HepG2 (cell line): Measurements from ENCODE around the gene ANKRD31. TPM values are rescaled to one million over a fixed set of nuclear protein-coding genes. Genes with fewer than 3 reads are reported as not detected.

ENCODE experiments used
- ATAC-seq: fragments of 200-7000 bp; cut with Tn5 transposase; 3 replicates; pipeline ENCODE4 v1.9.1; 2020; ENCODE audit warnings: mild to moderate bottlenecking, moderate library complexity
- BruUV-seq: library from RNA; stranded (reverse); fragments of 400-500 nt; replicated peaks from 2 replicates; lab custom pipeline; 2021; lab: Mats Ljungman, UMichigan
- CTCF ChIA-PET: fragments of 300-600 bp; formaldehyde crosslinking; extraction: SDS; loops from one replicate; lab custom pipeline; 2021; ENCODE audit warnings: low total read pairs, inconsistent platforms, low intra/inter-chr PET ratio; lab: Yijun Ruan, JAX
- POLR2A ChIA-PET: fragments of 350-600 bp; sonication (Branson Sonifier 250); formaldehyde crosslinking; loops from one replicate; lab custom pipeline; 2020; ENCODE audit warnings: antibody characterized with exemption, inconsistent platforms; lab: Yijun Ruan, JAX
- DNase-seq: peaks from one replicate; pipeline ENCODE4 v3.0.0-alpha.2; 2015; ENCODE audit warnings: low spot score
- FAIRE-seq: peaks from 3 replicates; lab custom pipeline; 2011; peaks lifted over from hg19 to GRCh38; lab: Jason Lieb, UNC
- H2AFZ ChIP-seq: one replicate; pipeline ENCODE4 v1.6.1; 2011; ENCODE audit warnings: low read length, inconsistent platforms
- H3K27ac ChIP-seq: fragments of 300-600 bp; 3 replicates; pipeline ENCODE4 v1.8.0; 2011; ENCODE audit warnings: mixed run types, mild to moderate bottlenecking, mixed read lengths, low read length, inconsistent platforms; ENCODE audit not compliant: insufficient read depth; ENCODE audit errors: extremely low read length
- H3K27me3 ChIP-seq, 2 experiments: fragments of 200-600 bp in 1 of 2; 2 replicates in 1 of 2; 3 replicates in 1 of 2; pipeline versions ENCODE4 v1.6.0 to v1.8.0; 2011; ENCODE audit warnings: low read length in 2 of 2, mild to moderate bottlenecking in 2 of 2, moderate library complexity in 2 of 2, inconsistent platforms in 1 of 2; ENCODE audit not compliant: insufficient read depth in 2 of 2, control insufficient read depth in 1 of 2
- H3K36me3 ChIP-seq, 2 experiments: fragments of 200-600 bp in 1 of 2; replicated peaks in 1 of 2; 2 replicates in 1 of 2; 3 replicates in 1 of 2; pipeline versions ENCODE4 v1.5.1 to v1.8.0; 2011; ENCODE audit warnings: low read length in 2 of 2, inconsistent platforms in 1 of 2; ENCODE audit not compliant: insufficient read depth in 2 of 2, control insufficient read depth in 1 of 2
- H3K4me1 ChIP-seq: 2 replicates; pipeline ENCODE4 v1.5.1; 2012; ENCODE audit warnings: low read length, inconsistent platforms; ENCODE audit not compliant: insufficient read depth
- H3K4me2 ChIP-seq: 2 replicates; pipeline ENCODE4 v1.6.0; 2011; ENCODE audit warnings: low read depth, low read length, inconsistent platforms
- H3K4me3 ChIP-seq, 3 experiments: fragments of 200-600 bp in 1 of 3; sonication (generic), shearing (Covaris generic) in 1 of 3; replicated peaks in 1 of 3; 2 replicates each; pipeline ENCODE4 v1.5.1; 2011 to 2016; ENCODE audit warnings: low read length in 3 of 3, inconsistent platforms in 2 of 3, low read depth in 2 of 3, mild to moderate bottlenecking in 2 of 3, control low read depth in 1 of 3, mixed read lengths in 1 of 3; ENCODE audit not compliant: insufficient read depth in 1 of 3
- H3K79me2 ChIP-seq: one replicate; pipeline ENCODE4 v1.6.1; 2011; ENCODE audit warnings: low read length, inconsistent platforms; ENCODE audit not compliant: insufficient read depth
- H3K9ac ChIP-seq: 2 replicates; pipeline ENCODE4 v1.6.0; 2011; ENCODE audit warnings: mild to moderate bottlenecking, low read depth, low read length, inconsistent platforms; ENCODE audit not compliant: insufficient read depth
- H3K9me3 ChIP-seq: 2 replicates; pipeline ENCODE4 v1.5.1; 2012; ENCODE audit warnings: mild to moderate bottlenecking, low read length
- H4K20me1 ChIP-seq: 2 replicates; pipeline ENCODE4 v1.6.0; 2011; ENCODE audit warnings: inconsistent platforms, mild to moderate bottlenecking, low read length, moderate library complexity; ENCODE audit not compliant: insufficient read depth
- ARID2 ChIP-seq: sonication (generic); formaldehyde crosslinking; IDR thresholded peaks from 2 replicates; pipeline ENCODE4 v1.8.1; 2022; ENCODE audit warnings: mild to moderate bottlenecking, missing genetic modification reagents, borderline replicate concordance
- ATRX ChIP-seq: sonication (generic); formaldehyde crosslinking; IDR thresholded peaks from 2 replicates; pipeline ENCODE4 v1.4.0; 2020; ENCODE audit warnings: missing genetic modification reagents, borderline replicate concordance
- BHLHE40 ChIP-seq: IDR thresholded peaks from 2 replicates; pipeline ENCODE4 v1.6.1; 2011; ENCODE audit warnings: low read length, improper control_type of control experiment
- CCDC6 ChIP-seq: sonication (generic); formaldehyde crosslinking; IDR thresholded peaks from 2 replicates; pipeline ENCODE4 v1.8.1; 2022; ENCODE audit warnings: mild to moderate bottlenecking, missing genetic modification reagents, moderate library complexity
- CREB1 ChIP-seq, 2 experiments: fragments of 450-650 bp in 1 of 2; IDR thresholded peaks; 2 replicates each; pipeline ENCODE4 v1.6.1; 2016 to 2017; ENCODE audit warnings: control low read depth in 1 of 2, mild to moderate bottlenecking in 1 of 2, missing compliant biosample characterization in 1 of 2, missing genetic modification characterization in 1 of 2
- FLYWCH1 ChIP-seq: sonication (generic); formaldehyde crosslinking; IDR thresholded peaks from 2 replicates; pipeline ENCODE4 v1.8.1; 2023; ENCODE audit warnings: mild to moderate bottlenecking, missing genetic modification reagents
- FOSL2 ChIP-seq: sonication (generic); formaldehyde crosslinking; IDR thresholded peaks from 2 replicates; pipeline ENCODE4 v1.4.0; 2020; ENCODE audit warnings: missing genetic modification reagents
- FOXK2 ChIP-seq: fragments of 450-650 bp; IDR thresholded peaks from 2 replicates; pipeline ENCODE4 v1.6.1; 2016
- MED1 ChIP-seq: sonication (generic); formaldehyde crosslinking; IDR thresholded peaks from 2 replicates; pipeline ENCODE4 v1.4.0; 2020; ENCODE audit warnings: missing genetic modification reagents
- PLRG1 ChIP-seq: fragments of 450-650 bp; conservative IDR thresholded peaks from 2 replicates; pipeline ENCODE4 v1.6.1; 2016
- RBM39 ChIP-seq: fragments of 200-400 bp; formaldehyde crosslinking; IDR thresholded peaks from one replicate; pipeline ENCODE4 v1.6.1; 2018; ENCODE audit warnings: antibody characterized with exemption, mild to moderate bottlenecking, low read depth, low read length; ENCODE audit not compliant: poor library complexity, severe bottlenecking
- SAP130 ChIP-seq: IDR thresholded peaks from 2 replicates; pipeline ENCODE4 v1.6.1; 2016; ENCODE audit warnings: low read depth
- SIN3B ChIP-seq: fragments of 150-350 bp; IDR thresholded peaks from 2 replicates; pipeline ENCODE4 v1.6.1; 2014; ENCODE audit warnings: low read length
- SNRNP70 ChIP-seq: fragments of 200-400 bp; formaldehyde crosslinking; IDR thresholded peaks from 2 replicates; pipeline ENCODE4 v1.6.1; 2017; ENCODE audit warnings: mild to moderate bottlenecking, low read depth, low read length, moderate library complexity
- SP5 ChIP-seq: IDR thresholded peaks from 2 replicates; pipeline ENCODE4 v1.6.1; 2016; ENCODE audit warnings: low read depth, borderline replicate concordance
- ZNF10 ChIP-seq: sonication (generic); formaldehyde crosslinking; IDR thresholded peaks from 2 replicates; pipeline ENCODE4 v1.4.0; 2020; ENCODE audit warnings: mild to moderate bottlenecking, low read depth, missing genetic modification reagents, borderline replicate concordance
- ZNF556 ChIP-seq: sonication (generic); formaldehyde crosslinking; IDR thresholded peaks from 2 replicates; pipeline ENCODE4 v1.4.0; 2020; ENCODE audit warnings: mild to moderate bottlenecking, missing genetic modification reagents, borderline replicate concordance
- ZNF557 ChIP-seq: sonication (generic); formaldehyde crosslinking; IDR thresholded peaks from 2 replicates; pipeline ENCODE4 v1.4.0; 2020; ENCODE audit warnings: missing genetic modification reagents
- WGBS: methylation state at CpG from one replicate; pipeline ENCODE4 v1.1.6; 2017; ENCODE audit warnings: low lambda C conversion rate; 5-methylcytosine and 5-hydroxymethylcytosine counted together
- in situ Hi-C: cut with HindIII; loops from 2 replicates; pipeline ENCODE4 v1.10.0; 2017; ENCODE audit warnings: low pct_unique_long_range_greater_than_20kb; ENCODE audit not compliant: extremely low pct_ligation_motif_present
- intact Hi-C: fragments of 100-400 bp; cut with micrococcal nuclease; formaldehyde crosslinking; loops from one replicate; pipeline ENCODE4 v1.10.0; 2022; ENCODE audit not compliant: unreplicated experiment
- polyA plus RNA-seq, 8 experiments: library from polyadenylated mRNA; depleted of rRNA in 3 of 8; stranded (reverse) in 7 of 8; unstranded in 1 of 8; fragments of >200 nt; fragmentation: Illumina TruSeq in 4 of 8; extraction: Trizol in 4 of 8; gene quantifications; 2 replicates each; pipeline versions ENCODE4 v1.2.1 to v1.2.3, GENCODE V29; 2011 to 2016; ENCODE audit warnings: low read depth in 4 of 8, missing spikeins in 1 of 8, mixed read lengths in 1 of 8; ENCODE audit not compliant: insufficient read depth in 1 of 8
- total RNA-seq, 5 experiments: library from RNA; depleted of rRNA; stranded (reverse); fragments of >200 nt; fragmentation: Illumina TruSeq; extraction: Trizol; gene quantifications; 2 replicates each; pipeline ENCODE4 v1.2.3, GENCODE V29; 2016; ENCODE audit warnings: low read depth in 1 of 5
- TF ChIP-seq, protein P1 (sequence below): sonication (generic); formaldehyde crosslinking; IDR thresholded peaks from 2 replicates; pipeline ENCODE4 v1.4.0; 2020; ENCODE audit warnings: mild to moderate bottlenecking, missing genetic modification reagents
- TF ChIP-seq, protein P2 (sequence below): sonication (generic); formaldehyde crosslinking; IDR thresholded peaks from 2 replicates; pipeline ENCODE4 v1.8.1; 2023; ENCODE audit warnings: missing genetic modification reagents, mild to moderate bottlenecking, borderline replicate concordance
- TF ChIP-seq, protein P3 (sequence below): sonication (generic); formaldehyde crosslinking; IDR thresholded peaks from 2 replicates; pipeline ENCODE4 v1.8.0; 2022; ENCODE audit warnings: low read depth, missing genetic modification reagents
- TF ChIP-seq, protein P4 (sequence below): sonication (generic); formaldehyde crosslinking; IDR thresholded peaks from 2 replicates; pipeline ENCODE4 v1.4.0; 2020; ENCODE audit warnings: missing genetic modification reagents, borderline replicate concordance

ANKRD31 gene
- total and polyA plus RNA-seq, 2 of the 13 experiments (the other 11 are each of a cell fraction or from before 2014, with no cell fraction given): 0.01 to 0.09 TPM

DNA sequence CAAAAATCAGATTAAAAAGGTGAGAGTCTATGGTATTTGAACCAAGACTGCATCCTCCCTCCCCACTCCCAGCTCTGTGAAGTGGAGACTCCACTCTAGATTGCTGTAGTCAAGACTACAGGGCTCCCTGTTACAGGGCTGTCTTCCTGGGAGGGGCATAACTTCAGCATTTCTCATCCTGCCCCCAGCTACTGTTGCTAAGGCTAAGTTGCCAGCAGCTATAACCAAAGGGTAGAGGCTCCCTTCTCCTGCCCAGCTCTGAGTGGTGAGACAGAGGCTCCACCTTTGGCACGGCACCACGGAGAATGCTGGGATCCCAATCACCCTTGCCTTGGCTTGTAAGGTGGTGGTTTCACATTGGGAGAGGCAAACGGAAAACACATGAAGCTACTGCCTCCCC is 145.1 kb downstream of the ANKRD31 start (continued):
- TF ChIP-seq, protein P1, sequence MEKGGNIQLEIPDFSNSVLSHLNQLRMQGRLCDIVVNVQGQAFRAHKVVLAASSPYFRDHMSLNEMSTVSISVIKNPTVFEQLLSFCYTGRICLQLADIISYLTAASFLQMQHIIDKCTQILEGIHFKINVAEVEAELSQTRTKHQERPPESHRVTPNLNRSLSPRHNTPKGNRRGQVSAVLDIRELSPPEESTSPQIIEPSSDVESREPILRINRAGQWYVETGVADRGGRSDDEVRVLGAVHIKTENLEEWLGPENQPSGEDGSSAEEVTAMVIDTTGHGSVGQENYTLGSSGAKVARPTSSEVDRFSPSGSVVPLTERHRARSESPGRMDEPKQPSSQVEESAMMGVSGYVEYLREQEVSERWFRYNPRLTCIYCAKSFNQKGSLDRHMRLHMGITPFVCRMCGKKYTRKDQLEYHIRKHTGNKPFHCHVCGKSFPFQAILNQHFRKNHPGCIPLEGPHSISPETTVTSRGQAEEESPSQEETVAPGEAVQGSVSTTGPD (CRISPR knock-in tag): no peak
- TF ChIP-seq, protein P2, sequence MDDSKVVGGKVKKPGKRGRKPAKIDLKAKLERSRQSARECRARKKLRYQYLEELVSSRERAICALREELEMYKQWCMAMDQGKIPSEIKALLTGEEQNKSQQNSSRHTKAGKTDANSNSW (CRISPR knock-in tag): no peak
- TF ChIP-seq, protein P3, sequence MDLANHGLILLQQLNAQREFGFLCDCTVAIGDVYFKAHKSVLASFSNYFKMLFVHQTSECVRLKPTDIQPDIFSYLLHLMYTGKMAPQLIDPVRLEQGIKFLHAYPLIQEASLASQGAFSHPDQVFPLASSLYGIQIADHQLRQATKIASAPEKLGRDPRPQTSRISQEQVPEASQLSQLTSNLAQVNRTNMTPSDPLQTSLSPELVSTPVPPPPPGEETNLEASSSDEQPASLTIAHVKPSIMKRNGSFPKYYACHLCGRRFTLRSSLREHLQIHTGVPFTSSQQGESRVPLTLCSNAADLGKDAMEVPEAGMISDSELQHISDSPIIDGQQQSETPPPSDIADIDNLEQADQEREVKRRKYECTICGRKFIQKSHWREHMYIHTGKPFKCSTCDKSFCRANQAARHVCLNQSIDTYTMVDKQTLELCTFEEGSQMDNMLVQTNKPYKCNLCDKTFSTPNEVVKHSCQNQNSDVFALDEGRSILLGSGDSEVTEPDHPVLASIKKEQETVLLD: no peak
- TF ChIP-seq FOXK2: no peak
- no peak for TF ChIP-seq ARID2

DNA sequence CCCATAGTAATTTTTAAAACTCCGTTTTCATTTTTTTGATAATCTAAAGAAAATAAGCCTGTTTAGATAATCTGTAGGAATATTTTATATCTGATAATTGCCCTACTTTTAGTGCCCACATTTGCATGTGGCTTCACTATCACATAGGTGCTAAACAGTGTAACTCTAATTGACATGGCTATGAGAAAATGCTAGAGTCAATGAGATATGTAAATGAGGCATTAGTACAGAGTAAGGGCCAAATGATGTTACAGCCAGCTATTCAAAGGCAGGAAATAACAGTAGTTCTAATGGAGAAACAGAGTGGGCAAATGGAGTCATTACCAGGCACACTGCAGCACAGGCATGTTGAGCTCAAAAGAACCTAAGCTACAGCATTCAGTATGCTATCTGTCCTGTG is 147.0 kb downstream of the ANKRD31 start:
- Histone ChIP-seq H3K9ac (no peak overlapping the region), H3K4me2 (no peak overlapping the region), H3K4me3 (no peak overlapping the region), H3K27ac (no peak overlapping the region), H3K79me2 (no peaks in the 10 kb centered on the region), H4K20me1 (no peaks in the 10 kb centered on the region), H3K4me1 (no peaks in the 10 kb centered on the region), H3K36me3 (no peaks in the 10 kb centered on the region), H3K9me3 (no peaks in the 10 kb centered on the region), H3K27me3 (peaks cover 3% of the 10 kb centered on the region in 2 experiments; a peak in 2 of 5 replicates), H2AFZ (no peak overlapping the region)
- CTCF ChIA-PET: no interaction called here
- FAIRE-seq: no peak
- DNase-seq: no peak
- 6% methylated on average over 1 of the region's 1 CpG for whole genome bisulfite sequencing
- POLR2A ChIA-PET: no interaction called here
- no TSS peak for BruUV-seq
- ATAC-seq: no peak
- in situ Hi-C loops (no loop called here), intact Hi-C loops (no loop called here)
- no peak for TF ChIP-seq FLYWCH1 (CRISPR knock-in tag)
- TF ChIP-seq PLRG1: no peak
- TF ChIP-seq ZNF556 (CRISPR knock-in tag): no peak
- TF ChIP-seq CCDC6: no peak
- TF ChIP-seq SAP130 (CRISPR knock-in tag): no peak
- no peak for TF ChIP-seq BHLHE40
- no peak for TF ChIP-seq SNRNP70
- TF ChIP-seq ZNF10: no peak
- no peak for TF ChIP-seq SIN3B
- no peak for TF ChIP-seq FOSL2 (CRISPR knock-in tag)
- TF ChIP-seq ATRX (CRISPR knock-in tag): no peak
- TF ChIP-seq, protein P4, sequence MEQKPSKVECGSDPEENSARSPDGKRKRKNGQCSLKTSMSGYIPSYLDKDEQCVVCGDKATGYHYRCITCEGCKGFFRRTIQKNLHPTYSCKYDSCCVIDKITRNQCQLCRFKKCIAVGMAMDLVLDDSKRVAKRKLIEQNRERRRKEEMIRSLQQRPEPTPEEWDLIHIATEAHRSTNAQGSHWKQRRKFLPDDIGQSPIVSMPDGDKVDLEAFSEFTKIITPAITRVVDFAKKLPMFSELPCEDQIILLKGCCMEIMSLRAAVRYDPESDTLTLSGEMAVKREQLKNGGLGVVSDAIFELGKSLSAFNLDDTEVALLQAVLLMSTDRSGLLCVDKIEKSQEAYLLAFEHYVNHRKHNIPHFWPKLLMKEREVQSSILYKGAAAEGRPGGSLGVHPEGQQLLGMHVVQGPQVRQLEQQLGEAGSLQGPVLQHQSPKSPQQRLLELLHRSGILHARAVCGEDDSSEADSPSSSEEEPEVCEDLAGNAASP (CRISPR knock-in tag): no peak
- no peak for TF ChIP-seq ZNF557 (CRISPR knock-in tag)
- no peak for TF ChIP-seq RBM39
- no peak for TF ChIP-seq CREB1 (IDR thresholded peaks at IDR 0.05)
- TF ChIP-seq CREB1 (CRISPR knock-in tag; IDR thresholded peaks at IDR 0.05): no peak
- TF ChIP-seq MED1 (CRISPR knock-in tag): no peak
- no peak for TF ChIP-seq SP5 (CRISPR knock-in tag)
